ENCODE results near the gene TRPV2.
A peak's percentile ranks its signal among the peaks of the same experiment; 100 is the strongest.

Gene TRPV2

DNA sequence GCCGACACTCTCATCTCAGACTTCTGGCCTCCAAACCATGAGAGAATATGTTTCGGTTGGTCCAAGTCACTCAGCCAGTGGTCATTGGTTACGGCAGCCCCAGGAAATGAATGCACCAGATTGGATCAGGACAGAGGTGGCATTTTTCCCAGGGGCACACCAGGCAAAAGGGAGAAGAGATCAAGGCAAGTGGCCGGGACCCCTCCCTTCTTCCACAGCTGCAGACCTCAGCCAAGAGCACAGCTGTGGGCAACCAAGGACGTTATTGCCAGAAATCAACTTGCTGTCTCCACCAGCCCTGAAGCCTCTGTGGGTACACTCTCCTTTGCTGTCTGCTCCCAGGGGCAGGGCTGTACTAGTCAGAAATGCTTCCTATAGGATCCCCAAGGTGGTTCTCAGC, 55.9 kb downstream of the TRPV2 start:
- DNase-seq (ENCODE audit: insufficient read length, low spot score) (no peak), FAIRE-seq (no peak)

DNA sequence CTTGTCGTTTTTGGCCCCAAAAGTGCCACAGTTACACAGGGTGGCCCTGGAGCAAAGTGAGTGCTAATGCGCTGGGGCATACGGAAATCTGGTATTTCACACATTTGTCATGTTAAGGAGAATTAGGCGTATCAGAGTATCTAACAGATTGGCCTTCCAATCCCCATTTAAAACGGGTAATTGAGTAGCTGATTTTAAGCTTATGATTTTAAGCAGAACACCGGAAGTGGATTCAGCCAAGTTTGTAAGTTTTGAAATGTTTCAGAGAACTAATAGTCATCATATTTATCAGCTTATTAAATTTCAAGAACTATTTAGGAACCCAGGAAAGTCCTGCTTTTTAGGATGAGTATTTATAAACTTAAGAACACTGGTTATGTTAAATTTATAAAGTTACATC, 57.2 kb downstream of the TRPV2 start:
- FAIRE-seq (peak; percentile 58), DNase-seq (ENCODE audit: insufficient read length, low spot score) (no peak)

DNA sequence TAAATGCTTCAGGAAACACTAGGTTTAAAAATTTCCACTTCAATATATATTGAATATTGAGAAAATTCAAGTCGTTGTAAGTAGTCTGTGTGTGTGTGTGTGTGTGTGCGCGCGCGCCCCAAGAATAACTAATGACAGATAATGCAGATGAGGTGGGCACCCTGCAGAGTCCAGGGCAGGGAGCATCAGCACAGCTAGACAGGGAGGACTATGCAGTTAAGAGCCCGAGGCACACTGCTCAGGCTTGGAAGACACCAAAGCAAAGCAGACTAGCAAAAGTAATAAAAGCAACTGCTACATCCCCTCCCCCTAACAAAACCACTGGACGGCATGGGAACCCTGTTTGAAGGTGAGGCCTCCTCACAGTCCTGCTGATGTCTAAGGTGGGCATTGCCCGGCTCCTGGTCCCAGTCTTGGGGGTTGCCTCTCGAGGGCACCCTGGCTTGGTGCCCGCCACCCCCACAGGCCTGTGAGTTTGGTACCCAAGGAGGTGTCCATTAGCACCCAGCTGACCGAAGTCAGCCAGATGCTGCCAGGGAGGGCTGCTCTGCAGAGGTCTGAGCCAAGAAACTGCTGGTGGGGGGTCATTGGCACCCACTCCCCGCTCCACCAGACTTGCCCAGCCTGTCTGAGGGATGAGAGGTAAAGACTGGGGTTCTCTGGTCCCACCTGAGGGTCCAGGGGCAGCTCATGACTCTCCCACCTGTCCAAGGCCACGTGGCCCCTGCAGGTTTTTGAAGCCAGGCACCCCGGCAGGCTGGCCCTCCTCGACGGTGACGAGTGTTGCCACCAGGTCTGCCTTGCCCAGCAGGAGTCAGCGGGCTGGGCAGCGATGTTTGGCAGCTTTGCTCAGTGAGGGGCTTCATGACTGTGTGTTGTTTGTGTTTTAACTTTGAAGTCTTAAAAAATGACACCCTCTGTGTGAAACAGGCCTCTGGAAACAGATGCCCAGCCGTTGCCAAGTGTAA, 58.0 kb downstream of the TRPV2 start:
- peak; percentile 36 for FAIRE-seq
- DNase-seq (ENCODE audit: insufficient read length, low spot score) = no peak

DNA sequence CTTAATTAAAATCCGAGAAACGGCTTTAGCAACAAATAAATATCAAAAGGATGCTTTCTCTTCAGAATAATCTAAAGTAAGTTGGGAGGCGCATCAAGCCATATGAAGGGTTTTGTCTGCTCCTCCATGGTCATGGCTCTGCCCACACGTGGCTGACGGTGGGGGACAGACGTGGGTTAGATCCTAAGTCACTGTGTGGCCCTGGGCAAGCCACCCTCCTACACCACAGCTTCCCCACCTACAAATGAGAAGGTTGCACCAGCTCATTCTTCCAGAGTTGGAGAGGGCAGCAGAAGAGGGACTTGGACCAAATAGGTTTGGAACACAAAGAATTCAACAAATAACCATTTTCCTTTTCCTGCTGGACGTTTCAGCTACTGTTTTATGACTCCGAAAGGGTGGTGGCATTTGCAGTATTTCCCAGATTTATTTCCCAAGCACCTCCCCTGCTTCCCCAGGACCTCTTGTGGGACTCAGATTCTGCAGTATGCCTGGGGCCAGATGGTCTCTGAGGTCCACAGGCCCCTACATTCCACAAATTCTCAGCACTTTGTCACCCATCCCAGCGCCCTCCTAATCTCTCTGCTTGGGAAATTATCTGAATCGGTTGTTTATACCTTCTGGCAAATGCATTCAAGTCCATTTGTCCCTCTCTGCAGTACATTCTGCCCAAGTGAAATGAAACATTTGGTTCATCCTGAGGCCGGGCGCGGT, 58.8 kb downstream of the TRPV2 start:
- FAIRE-seq (peak; percentile 83), DNase-seq (ENCODE audit: insufficient read length, low spot score) (peak; percentile 81)

DNA sequence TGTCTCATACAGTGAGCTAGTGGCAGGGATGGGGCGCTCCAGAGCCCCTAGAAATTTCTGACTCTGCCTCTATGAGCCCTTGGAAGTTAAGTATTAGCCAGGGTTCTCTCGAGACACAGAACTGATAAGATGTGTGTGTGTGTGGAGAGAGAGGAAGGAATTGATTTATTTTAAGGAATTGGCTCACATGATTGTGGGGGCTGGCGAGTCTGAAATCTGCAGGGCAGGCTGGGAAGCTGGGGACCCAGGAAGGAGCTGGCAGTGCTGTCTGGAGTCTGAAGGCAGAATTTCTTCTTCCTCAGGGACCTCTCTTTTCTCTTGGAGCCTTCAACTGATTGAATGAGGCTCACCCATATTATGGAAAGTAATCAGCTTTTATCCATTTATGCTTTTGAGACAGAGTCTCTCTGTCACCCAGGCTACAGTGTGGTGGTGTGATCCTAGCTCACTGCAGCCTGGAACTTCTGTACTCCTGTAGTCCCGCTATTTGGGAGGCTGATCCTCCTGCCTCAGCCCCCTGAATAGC, 59.9 kb downstream of the TRPV2 start:
- DNase-seq (ENCODE audit: insufficient read length, low spot score) (no peak), FAIRE-seq (no peak)

DNA sequence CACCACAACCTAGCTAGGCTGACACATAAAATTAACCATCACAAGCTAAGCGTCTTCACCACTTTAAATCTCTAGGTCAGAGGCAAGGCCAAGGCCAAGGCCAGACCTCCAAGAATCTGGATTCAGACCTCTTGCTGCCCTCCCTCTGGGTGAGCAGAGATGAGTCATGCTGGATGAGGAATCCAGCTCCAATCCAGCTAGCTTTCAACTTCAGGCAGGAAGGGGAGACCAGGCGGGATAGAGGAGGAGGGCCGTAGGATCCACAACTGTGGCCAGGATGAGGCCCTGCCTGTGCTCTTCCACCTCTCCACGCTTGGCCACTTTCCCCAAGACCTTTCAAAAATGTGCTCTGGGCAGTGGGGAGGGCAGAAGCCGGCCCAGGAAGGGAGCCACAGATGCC, 61.9 kb downstream of the TRPV2 start:
- FAIRE-seq = peak; percentile 99
- DNase-seq (ENCODE audit: insufficient read length, low spot score) = peak; percentile 98

DNA sequence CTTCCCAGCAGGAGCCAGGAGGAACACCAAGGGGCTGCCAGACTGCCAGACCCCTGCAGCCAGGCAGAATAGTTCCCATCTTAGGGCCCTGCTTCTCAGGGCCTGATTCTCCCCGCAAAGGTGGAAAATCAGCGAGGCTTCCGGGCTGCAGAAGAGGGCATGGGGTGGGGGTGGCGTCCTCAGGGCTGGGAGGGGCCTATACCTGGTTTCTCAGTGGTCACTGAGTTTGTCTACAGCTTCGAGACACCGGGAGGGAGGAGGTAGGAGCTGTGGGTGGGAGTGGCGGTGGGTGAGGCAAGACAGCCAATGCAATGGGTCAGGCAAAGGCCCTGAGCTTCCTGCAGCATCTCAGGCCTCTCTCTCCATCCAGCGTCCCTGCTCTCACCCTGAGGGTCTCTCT, 62.3 kb downstream of the TRPV2 start:
- FAIRE-seq = no peak
- DNase-seq (ENCODE audit: insufficient read length, low spot score) = no peak

DNA sequence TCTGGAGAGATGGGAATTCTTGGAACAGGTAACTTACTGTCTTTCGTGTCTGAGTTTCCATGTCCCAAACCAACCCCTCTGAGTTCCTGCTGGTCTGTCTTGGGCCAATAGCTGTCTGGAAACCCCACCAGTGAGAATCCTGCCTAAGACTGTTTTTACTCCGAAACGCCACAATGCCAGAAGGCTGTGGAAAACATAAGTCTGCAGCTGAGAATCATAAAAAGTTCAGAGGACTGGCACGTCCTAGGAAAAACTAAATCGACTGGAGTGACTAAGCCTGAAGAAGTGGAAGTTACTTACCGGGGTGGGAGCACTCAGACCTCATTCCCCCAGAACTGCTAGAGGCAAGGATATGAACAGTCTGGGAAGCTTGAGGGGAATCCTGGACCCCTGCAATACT, 63.3 kb downstream of the TRPV2 start:
- FAIRE-seq (peak; percentile 23), DNase-seq (ENCODE audit: insufficient read length, low spot score) (no peak)

DNA sequence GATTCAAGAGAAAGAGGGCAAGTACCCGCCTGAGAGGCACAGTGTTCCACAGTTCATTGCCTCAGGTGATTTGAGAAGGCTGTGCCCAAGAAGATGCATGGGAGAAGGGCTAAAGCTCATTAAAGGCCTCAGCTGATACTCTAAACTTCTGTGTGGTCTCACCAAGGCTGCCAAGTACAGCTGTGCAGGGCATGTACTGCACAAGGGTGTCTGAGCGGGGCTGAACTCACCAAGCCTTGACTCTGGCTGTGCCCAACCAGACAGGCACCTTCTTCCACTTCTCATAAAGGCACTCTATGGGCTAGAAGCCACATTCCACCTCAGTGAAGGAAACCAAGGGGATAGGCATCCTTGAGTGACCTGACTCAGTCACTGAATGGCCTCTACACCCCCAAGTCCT, 63.9 kb downstream of the TRPV2 start:
- no peak for DNase-seq (ENCODE audit: insufficient read length, low spot score)
- FAIRE-seq = no peak

DNA sequence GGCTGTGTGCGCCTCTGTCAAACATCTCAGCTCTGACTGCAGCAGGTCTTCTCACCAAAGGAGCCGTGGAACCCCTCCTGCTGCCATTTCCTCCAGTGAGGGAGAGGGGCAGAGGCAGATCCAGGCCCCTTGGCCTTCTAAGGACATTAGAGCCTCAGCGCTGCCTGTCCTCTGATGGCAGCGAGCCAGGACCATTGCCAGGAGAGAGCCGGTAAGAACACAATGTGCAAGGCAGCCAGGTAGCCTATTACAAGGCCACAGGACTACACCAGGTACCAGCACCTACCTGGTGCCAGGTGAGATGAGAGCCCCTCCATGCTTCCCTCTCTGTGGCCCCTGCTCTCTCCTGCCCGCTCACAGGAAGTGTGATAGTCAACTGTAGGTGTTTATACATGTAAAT, 65.6 kb downstream of the TRPV2 start:
- FAIRE-seq (no peak), DNase-seq (ENCODE audit: insufficient read length, low spot score) (no peak)

DNA sequence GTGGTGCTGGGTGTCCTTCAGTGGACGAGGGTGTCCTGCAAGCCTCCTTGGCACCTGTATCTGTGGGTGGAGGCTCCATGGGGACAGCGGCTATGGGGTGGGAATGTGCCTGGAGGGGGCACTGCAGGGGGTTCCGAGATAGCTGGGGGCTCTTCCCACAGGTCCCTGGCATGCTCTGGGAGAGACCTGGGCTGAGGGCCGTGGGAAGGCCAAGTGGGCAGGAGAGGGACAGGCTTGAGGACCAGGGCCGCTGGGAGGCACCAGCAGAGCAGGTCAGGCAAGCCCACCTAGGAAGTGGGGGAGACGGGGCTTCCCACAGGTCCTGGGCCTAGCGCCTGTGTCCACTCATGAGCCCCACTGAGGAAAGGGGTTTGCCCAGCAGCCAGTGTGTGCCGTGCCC, 66.9 kb downstream of the TRPV2 start:
- DNase-seq (ENCODE audit: insufficient read length, low spot score) = no peak
- FAIRE-seq = no peak

DNA sequence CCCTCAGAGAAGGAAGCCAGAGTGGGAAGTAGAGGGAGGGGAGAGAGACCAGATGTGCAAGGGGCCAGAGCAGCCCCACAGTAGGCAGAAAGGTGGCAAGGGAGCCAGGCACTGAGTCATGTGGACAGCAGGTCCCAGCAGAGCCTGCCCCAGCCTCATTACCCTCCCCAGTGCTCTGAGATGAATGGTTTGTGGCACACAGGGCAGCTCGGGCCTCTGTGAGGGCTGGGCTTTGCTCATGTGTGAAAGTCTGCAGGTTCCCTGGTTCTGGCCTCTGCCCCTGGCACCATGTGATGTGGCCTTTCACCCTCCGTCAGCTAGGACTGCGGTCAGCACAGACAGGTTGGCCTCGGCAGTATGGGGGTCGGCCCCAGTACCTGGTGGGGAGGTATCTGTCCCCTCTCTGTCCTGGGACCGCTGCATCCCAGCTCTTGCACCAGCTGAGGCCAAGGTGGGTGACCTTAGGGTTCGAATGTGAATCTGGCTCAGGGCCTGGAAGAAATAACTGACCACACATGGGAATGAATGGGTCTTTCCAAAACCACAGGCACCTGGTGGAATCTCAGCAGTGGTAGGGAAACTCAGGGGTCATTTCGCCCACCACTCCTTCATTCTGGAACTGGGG, 67.8 kb downstream of the TRPV2 start:
- FAIRE-seq (peak; percentile 23), DNase-seq (ENCODE audit: insufficient read length, low spot score) (no peak)

DNA sequence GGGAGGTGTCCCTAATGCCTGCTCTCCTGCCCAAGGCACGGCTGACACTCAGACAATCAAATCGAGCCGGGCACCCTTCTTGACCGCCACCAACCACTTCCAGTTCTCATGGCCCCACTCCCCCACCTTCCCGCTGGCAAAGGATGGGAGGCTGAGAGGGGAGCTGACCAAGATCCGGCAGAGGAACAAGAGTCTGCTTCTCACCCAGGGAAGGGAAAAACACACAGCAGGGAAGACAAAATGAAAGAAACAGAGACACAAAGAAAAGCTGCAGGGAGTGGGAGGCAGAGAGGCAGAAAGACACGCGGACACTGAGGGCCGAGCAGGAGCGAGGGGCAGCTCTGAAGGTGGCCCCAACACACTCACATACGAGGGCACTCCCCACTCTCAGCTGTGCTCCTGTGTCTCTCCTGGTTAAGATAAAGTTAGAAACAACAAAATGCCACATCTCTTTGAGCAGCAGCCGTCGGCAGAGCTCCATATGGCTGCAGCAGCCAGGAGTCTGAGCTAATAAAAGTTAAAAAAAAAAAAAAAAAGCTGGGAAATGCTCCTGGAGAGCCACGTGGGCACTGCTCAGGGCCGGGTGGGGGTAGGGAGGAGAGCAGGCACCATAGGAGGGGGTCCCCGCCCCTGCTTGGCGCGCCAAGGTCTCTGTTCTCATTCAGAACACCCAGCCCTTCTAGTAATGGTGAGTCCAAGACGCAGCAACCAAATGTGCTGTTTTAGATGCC, 69.2 kb downstream of the TRPV2 start:
- DNase-seq (ENCODE audit: insufficient read length, low spot score) = no peak
- no peak for FAIRE-seq
